ENCODE measurements around the gene C11orf98. TPM values are rescaled to one million over a fixed set of nuclear protein-coding genes. Genes with fewer than 3 reads are reported as not detected.
A peak's percentile ranks its signal among the peaks of the same experiment; 100 is the strongest.
"Not testable (repeated sequence)": the region's sequence is repeated elsewhere in the genome, so short reads cannot be mapped to it uniquely, and the experiment has no call there.

Gene C11orf98
- polyA plus RNA-seq, 1 donor from 2014 or later = 92.0 TPM

DNA sequence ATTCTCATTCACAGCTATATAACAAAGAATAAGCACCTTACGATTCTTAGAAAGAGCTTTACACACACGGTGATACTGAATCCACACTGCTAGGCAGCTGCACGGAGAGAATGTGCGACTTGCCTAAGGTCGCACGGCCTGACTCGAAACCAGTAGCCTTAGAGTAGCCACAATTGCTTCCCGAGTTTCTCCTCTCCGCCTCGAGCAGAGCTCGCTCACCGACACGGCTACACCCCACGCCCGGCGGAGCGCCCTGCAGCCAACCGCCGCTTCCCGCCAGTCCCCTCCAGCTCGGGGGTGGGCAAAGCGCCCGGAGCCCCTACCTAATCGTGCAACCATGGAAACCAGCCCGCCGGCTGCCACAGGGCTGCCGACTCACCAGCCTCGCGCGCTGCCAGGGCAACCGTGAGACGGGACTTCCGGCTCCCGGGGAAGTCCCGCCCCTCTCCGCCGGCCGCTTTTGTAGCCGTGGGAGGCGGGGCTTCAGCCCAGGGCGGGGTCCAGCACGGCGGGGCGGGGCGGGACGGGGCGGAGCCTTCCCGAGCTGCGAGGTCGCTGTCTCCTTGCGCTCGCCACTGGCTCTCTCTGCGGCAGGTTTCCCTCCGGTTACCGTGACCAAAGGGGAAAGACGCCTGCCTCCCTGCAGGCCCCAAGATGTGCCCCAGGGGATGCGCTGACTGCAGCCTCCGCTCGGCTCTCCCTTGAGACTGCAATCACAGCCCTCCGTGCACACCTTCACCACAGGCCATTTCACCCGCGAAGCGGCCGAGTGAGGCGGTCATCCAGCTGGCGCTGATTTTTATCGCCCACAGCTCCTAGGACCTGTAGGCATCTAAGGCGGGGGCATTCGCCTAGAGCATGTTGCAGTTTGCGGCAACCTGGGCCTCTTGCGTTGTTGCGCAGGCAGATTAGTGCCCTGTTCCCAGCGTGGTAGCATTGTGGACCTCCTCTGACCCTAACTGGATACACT lies 41.2 kb upstream of the C11orf98 start:
- Histone ChIP-seq H4K20me1 (ENCODE audit: insufficient read depth) (no peaks in the 10 kb centered on the region), H3F3A (ENCODE audit: insufficient read depth, low read length, poor library complexity, severe bottlenecking) (peaks cover 6% of the 10 kb centered on the region), H3K9me3 (ENCODE audit: low read length) (no peaks in the 10 kb centered on the region), H3K4me3 (ENCODE audit: low read length) (peak overlapping the region; percentile 75), H3K4me2 (ENCODE audit: low read length) (peak overlapping the region; percentile 79), H3K79me2 (replicated peaks; ENCODE audit: insufficient read depth, low read length) (peaks cover 40% of the 10 kb centered on the region), H2AFZ (ENCODE audit: low read depth, low read length) (no peak overlapping the region), H3K9me2 (ENCODE audit: insufficient read depth, low read length) (no peaks in the 10 kb centered on the region), H3K9ac (ENCODE audit: low read length) (peak overlapping the region; percentile 99), H3K27ac (ENCODE audit: low read length) (peak overlapping the region; percentile 96), H3K27me3 (ENCODE audit: insufficient read depth, low read depth, low read length) (no peaks in the 10 kb centered on the region), H3K36me3 (ENCODE audit: insufficient read depth, low read length) (peaks cover 11% of the 10 kb centered on the region)
- TF ChIP-seq EZH2 (IDR thresholded peaks at IDR 0.05; ENCODE audit: borderline replicate concordance, insufficient read depth, low read length, poor library complexity, severe bottlenecking) (no peak), MXI1 (conservative IDR thresholded peaks at IDR 0.05; ENCODE audit: poor library complexity, severe bottlenecking) (peak; percentile 93), EP300 (conservative IDR thresholded peaks at IDR 0.05; ENCODE audit: poor library complexity, severe bottlenecking) (peak; percentile 41), TAF1 (IDR thresholded peaks at IDR 0.05; ENCODE audit: low read depth) (peak; percentile 74), POLR2AphosphoS5 (IDR thresholded peaks at IDR 0.05) (peak; percentile 95), SMC3 (conservative IDR thresholded peaks at IDR 0.05; ENCODE audit: poor library complexity) (peak; percentile 43)
- TF ChIP-seq, protein P1, sequence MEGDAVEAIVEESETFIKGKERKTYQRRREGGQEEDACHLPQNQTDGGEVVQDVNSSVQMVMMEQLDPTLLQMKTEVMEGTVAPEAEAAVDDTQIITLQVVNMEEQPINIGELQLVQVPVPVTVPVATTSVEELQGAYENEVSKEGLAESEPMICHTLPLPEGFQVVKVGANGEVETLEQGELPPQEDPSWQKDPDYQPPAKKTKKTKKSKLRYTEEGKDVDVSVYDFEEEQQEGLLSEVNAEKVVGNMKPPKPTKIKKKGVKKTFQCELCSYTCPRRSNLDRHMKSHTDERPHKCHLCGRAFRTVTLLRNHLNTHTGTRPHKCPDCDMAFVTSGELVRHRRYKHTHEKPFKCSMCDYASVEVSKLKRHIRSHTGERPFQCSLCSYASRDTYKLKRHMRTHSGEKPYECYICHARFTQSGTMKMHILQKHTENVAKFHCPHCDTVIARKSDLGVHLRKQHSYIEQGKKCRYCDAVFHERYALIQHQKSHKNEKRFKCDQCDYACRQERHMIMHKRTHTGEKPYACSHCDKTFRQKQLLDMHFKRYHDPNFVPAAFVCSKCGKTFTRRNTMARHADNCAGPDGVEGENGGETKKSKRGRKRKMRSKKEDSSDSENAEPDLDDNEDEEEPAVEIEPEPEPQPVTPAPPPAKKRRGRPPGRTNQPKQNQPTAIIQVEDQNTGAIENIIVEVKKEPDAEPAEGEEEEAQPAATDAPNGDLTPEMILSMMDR (IDR thresholded peaks at IDR 0.05; ENCODE audit: poor library complexity, severe bottlenecking) = no peak

DNA sequence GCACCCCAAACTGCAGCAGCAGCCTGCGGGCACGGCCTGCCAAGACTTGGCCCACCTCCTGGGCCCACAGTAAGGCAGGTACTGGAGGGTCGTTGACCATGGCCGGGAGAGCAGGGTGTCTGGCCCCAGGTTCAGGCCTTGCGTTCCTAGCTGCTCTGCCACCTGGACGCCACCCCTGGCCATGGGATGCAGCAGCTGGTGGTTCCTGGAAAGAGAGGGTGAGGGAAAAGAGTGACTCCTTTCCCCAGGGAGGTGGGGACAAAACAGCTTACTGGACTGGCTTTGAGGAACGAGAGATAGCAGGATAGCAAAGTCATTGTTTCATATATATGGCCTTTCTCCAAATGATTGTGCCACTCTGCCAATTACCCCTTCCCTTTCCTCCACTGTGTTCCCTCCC lies 40.4 kb upstream of the C11orf98 start:
- peak overlapping the region; percentile 96 for H3K27ac ChIP-seq (ENCODE audit: low read length)
- TF ChIP-seq, protein P2, sequence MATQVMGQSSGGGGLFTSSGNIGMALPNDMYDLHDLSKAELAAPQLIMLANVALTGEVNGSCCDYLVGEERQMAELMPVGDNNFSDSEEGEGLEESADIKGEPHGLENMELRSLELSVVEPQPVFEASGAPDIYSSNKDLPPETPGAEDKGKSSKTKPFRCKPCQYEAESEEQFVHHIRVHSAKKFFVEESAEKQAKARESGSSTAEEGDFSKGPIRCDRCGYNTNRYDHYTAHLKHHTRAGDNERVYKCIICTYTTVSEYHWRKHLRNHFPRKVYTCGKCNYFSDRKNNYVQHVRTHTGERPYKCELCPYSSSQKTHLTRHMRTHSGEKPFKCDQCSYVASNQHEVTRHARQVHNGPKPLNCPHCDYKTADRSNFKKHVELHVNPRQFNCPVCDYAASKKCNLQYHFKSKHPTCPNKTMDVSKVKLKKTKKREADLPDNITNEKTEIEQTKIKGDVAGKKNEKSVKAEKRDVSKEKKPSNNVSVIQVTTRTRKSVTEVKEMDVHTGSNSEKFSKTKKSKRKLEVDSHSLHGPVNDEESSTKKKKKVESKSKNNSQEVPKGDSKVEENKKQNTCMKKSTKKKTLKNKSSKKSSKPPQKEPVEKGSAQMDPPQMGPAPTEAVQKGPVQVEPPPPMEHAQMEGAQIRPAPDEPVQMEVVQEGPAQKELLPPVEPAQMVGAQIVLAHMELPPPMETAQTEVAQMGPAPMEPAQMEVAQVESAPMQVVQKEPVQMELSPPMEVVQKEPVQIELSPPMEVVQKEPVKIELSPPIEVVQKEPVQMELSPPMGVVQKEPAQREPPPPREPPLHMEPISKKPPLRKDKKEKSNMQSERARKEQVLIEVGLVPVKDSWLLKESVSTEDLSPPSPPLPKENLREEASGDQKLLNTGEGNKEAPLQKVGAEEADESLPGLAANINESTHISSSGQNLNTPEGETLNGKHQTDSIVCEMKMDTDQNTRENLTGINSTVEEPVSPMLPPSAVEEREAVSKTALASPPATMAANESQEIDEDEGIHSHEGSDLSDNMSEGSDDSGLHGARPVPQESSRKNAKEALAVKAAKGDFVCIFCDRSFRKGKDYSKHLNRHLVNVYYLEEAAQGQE (IDR thresholded peaks at IDR 0.05; ENCODE audit: borderline replicate concordance) = no peak
- TF ChIP-seq, protein P1 (IDR thresholded peaks at IDR 0.05; ENCODE audit: poor library complexity, severe bottlenecking) = no peak
- TF ChIP-seq POLR2AphosphoS5 (IDR thresholded peaks at IDR 0.05) = no peak
- no peak for TF ChIP-seq TAF1 (IDR thresholded peaks at IDR 0.05; ENCODE audit: low read depth)
- TF ChIP-seq MXI1 (conservative IDR thresholded peaks at IDR 0.05; ENCODE audit: poor library complexity, severe bottlenecking) = no peak
- TF ChIP-seq RAD21 (conservative IDR thresholded peaks at IDR 0.05) = no peak
- no peak for TF ChIP-seq SMC3 (conservative IDR thresholded peaks at IDR 0.05; ENCODE audit: poor library complexity)
- no peak for TF ChIP-seq EP300 (conservative IDR thresholded peaks at IDR 0.05; ENCODE audit: poor library complexity, severe bottlenecking)

DNA sequence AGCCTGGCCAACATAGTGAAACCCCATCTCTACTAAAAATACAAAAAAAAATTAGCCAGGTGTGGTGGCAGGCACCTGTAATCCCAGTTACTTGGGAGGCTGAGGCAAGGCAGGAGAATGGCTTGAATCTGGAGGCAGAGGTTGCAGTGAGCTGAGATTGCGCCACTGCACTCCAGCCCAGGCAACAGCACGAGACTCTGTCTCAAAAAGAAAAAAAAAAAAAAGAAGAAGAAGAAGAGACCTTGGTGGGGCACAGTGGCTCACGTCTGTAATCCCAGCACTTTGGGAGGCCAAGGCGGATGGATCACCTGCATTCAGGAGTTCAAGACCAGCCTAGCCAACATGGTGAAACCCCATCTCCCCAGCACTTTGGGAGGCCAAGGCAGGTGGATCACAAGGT lies 38.9 kb upstream of the C11orf98 start:
- H3K9me3 ChIP-seq (ENCODE audit: low read length); H3K9ac ChIP-seq (ENCODE audit: low read length); H3K9me2 ChIP-seq (ENCODE audit: insufficient read depth, low read length); H3K4me3 ChIP-seq (ENCODE audit: low read length); H3K27ac ChIP-seq (ENCODE audit: low read length); H3K27me3 ChIP-seq (ENCODE audit: insufficient read depth, low read depth, low read length); H4K20me1 ChIP-seq (ENCODE audit: insufficient read depth); H3K4me2 ChIP-seq (ENCODE audit: low read length); H3K36me3 ChIP-seq (ENCODE audit: insufficient read depth, low read length); H2AFZ ChIP-seq (ENCODE audit: low read depth, low read length); H3F3A ChIP-seq (ENCODE audit: insufficient read depth, low read length, poor library complexity, severe bottlenecking): not testable (repeated sequence)
- peaks cover 40% of the 10 kb centered on the region for H3K79me2 ChIP-seq (replicated peaks; ENCODE audit: insufficient read depth, low read length)

More for the DNA sequence above, 40.4 kb upstream of the C11orf98 start:
- Histone ChIP-seq H3F3A (ENCODE audit: insufficient read depth, low read length, poor library complexity, severe bottlenecking) (peaks cover 6% of the 10 kb centered on the region), H3K4me2 (ENCODE audit: low read length) (peak overlapping the region; percentile 79), H4K20me1 (ENCODE audit: insufficient read depth) (no peaks in the 10 kb centered on the region), H3K36me3 (ENCODE audit: insufficient read depth, low read length) (peaks cover 6% of the 10 kb centered on the region), H3K9ac (ENCODE audit: low read length) (peak overlapping the region; percentile 99), H3K27me3 (ENCODE audit: insufficient read depth, low read depth, low read length) (no peaks in the 10 kb centered on the region), H3K4me3 (ENCODE audit: low read length) (peak overlapping the region; percentile 75), H3K9me2 (ENCODE audit: insufficient read depth, low read length) (no peaks in the 10 kb centered on the region), H3K9me3 (ENCODE audit: low read length) (no peaks in the 10 kb centered on the region), H2AFZ (ENCODE audit: low read depth, low read length) (no peak overlapping the region), H3K79me2 (replicated peaks; ENCODE audit: insufficient read depth, low read length) (peaks cover 40% of the 10 kb centered on the region)

All from neural cell (in vitro differentiated cells).